HepG2 (cell line): ENCODE measurements around the gene PROX2. TPM values are rescaled to one million over a fixed set of nuclear protein-coding genes. Genes with fewer than 3 reads are reported as not detected.
A peak's percentile ranks its signal among the peaks of the same experiment; 100 is the strongest.

Experiments
- ARID2 ChIP-seq: sonication (generic); formaldehyde crosslinking; IDR thresholded peaks from 2 replicates; pipeline ENCODE4 v1.8.1; 2022; ENCODE audit warnings: mild to moderate bottlenecking, missing genetic modification reagents, borderline replicate concordance
- BRCA1 ChIP-seq: sonication (generic); formaldehyde crosslinking; IDR thresholded peaks from 2 replicates; pipeline ENCODE4 v1.4.0; 2020; ENCODE audit warnings: missing genetic modification reagents
- CSRNP1 ChIP-seq: sonication (generic); formaldehyde crosslinking; IDR thresholded peaks from 2 replicates; pipeline ENCODE4 v1.8.1; 2023; ENCODE audit warnings: mild to moderate bottlenecking, missing genetic modification reagents
- DDIT3 ChIP-seq: sonication (generic); formaldehyde crosslinking; IDR thresholded peaks from 2 replicates; pipeline ENCODE4 v1.4.0; 2020; ENCODE audit warnings: mild to moderate bottlenecking, missing genetic modification reagents
- GABPB1 ChIP-seq: IDR thresholded peaks from 2 replicates; pipeline ENCODE4 v1.6.1; 2016; ENCODE audit warnings: mild to moderate bottlenecking, missing genetic modification reagents, moderate library complexity, missing compliant biosample characterization
- GMEB1 ChIP-seq: sonication (generic); formaldehyde crosslinking; IDR thresholded peaks from 2 replicates; pipeline ENCODE4 v1.5.1; 2020; ENCODE audit warnings: missing genetic modification reagents, mild to moderate bottlenecking, borderline replicate concordance
- HNF1B ChIP-seq: sonication (generic); formaldehyde crosslinking; IDR thresholded peaks from 2 replicates; pipeline ENCODE4 v1.5.1; 2020; ENCODE audit warnings: mild to moderate bottlenecking, moderate library complexity, missing genetic modification reagents
- KLF6 ChIP-seq: IDR thresholded peaks from 2 replicates; pipeline ENCODE4 v1.8.0; 2016; ENCODE audit warnings: missing biosample characterization, missing genetic modification reagents
- MAFF ChIP-seq: IDR thresholded peaks from 2 replicates; pipeline ENCODE4 v1.6.1; 2011; ENCODE audit warnings: low read depth, low read length, improper control_type of control experiment
- PLRG1 ChIP-seq: fragments of 450-650 bp; conservative IDR thresholded peaks from 2 replicates; pipeline ENCODE4 v1.6.1; 2016
- PRMT3 ChIP-seq: sonication (generic); formaldehyde crosslinking; IDR thresholded peaks from 2 replicates; pipeline ENCODE4 v1.8.1; 2022; ENCODE audit warnings: low read depth, mild to moderate bottlenecking, moderate library complexity, missing genetic modification reagents, borderline replicate concordance
- SP140L ChIP-seq: sonication (generic); formaldehyde crosslinking; IDR thresholded peaks from 2 replicates; pipeline ENCODE4 v1.4.0; 2020; ENCODE audit warnings: missing genetic modification reagents, borderline replicate concordance
- SUZ12 ChIP-seq: fragments of 150-350 bp; IDR thresholded peaks from 2 replicates; pipeline ENCODE4 v1.6.1; 2014; ENCODE audit warnings: low read depth, low read length
- TBX2 ChIP-seq: sonication (generic); formaldehyde crosslinking; IDR thresholded peaks from 2 replicates; pipeline ENCODE4 v1.5.0; 2020; ENCODE audit warnings: missing genetic modification reagents, mild to moderate bottlenecking, borderline replicate concordance
- ZFP62 ChIP-seq: sonication (generic); formaldehyde crosslinking; IDR thresholded peaks from 2 replicates; pipeline ENCODE4 v1.4.0; 2020; ENCODE audit warnings: missing genetic modification reagents
- ZMYM4 ChIP-seq: sonication (generic); formaldehyde crosslinking; IDR thresholded peaks from 2 replicates; pipeline ENCODE4 v1.8.1; 2023; ENCODE audit warnings: mild to moderate bottlenecking, missing genetic modification reagents
- ZNF280B ChIP-seq: sonication (generic); formaldehyde crosslinking; IDR thresholded peaks from 2 replicates; pipeline ENCODE4 v1.5.0; 2020; ENCODE audit warnings: missing genetic modification reagents, mild to moderate bottlenecking, borderline replicate concordance
- ZNF3 ChIP-seq: IDR thresholded peaks from 2 replicates; pipeline ENCODE4 v1.7.0; 2017; ENCODE audit warnings: inconsistent platforms
- ZNF569 ChIP-seq: sonication (generic); formaldehyde crosslinking; IDR thresholded peaks from 2 replicates; pipeline ENCODE4 v1.5.0; 2020; ENCODE audit warnings: mild to moderate bottlenecking, missing genetic modification reagents, moderate library complexity, borderline replicate concordance
- ZNF740 ChIP-seq: sonication (generic); formaldehyde crosslinking; IDR thresholded peaks from 2 replicates; pipeline ENCODE4 v1.4.0; 2020; ENCODE audit warnings: missing genetic modification reagents
- ZNF780A ChIP-seq: sonication (generic); formaldehyde crosslinking; IDR thresholded peaks from 2 replicates; pipeline ENCODE4 v1.8.0; 2022; ENCODE audit warnings: mild to moderate bottlenecking, missing genetic modification reagents, moderate library complexity
- ZSCAN12 ChIP-seq: sonication (generic); formaldehyde crosslinking; IDR thresholded peaks from 2 replicates; pipeline ENCODE4 v1.9.0; 2021; ENCODE audit warnings: mild to moderate bottlenecking, missing genetic modification reagents
- polyA plus RNA-seq, 8 experiments: library from polyadenylated mRNA; depleted of rRNA in 3 of 8; stranded (reverse) in 7 of 8; unstranded in 1 of 8; fragments of >200 nt; fragmentation: Illumina TruSeq in 4 of 8; extraction: Trizol in 4 of 8; gene quantifications; 2 replicates each; pipeline versions ENCODE4 v1.2.1 to v1.2.3, GENCODE V29; 2011 to 2016; ENCODE audit warnings: low read depth in 4 of 8, missing spikeins in 1 of 8, mixed read lengths in 1 of 8; ENCODE audit not compliant: insufficient read depth in 1 of 8
- total RNA-seq, 5 experiments: library from RNA; depleted of rRNA; stranded (reverse); fragments of >200 nt; fragmentation: Illumina TruSeq; extraction: Trizol; gene quantifications; 2 replicates each; pipeline ENCODE4 v1.2.3, GENCODE V29; 2016; ENCODE audit warnings: low read depth in 1 of 5

Gene PROX2
- total and polyA plus RNA-seq, 2 of the 13 experiments (the other 11 are each of a cell fraction or from before 2014, with no cell fraction given): not detected

GRCh38 chr14:74881431-74882102, 5.6 kb upstream of the PROX2 start, which contains the start of gene DLST (continued):
- TF ChIP-seq ZMYM4 (CRISPR knock-in tag) (peak; percentile 81), ZNF569 (no peak), HNF1B (CRISPR knock-in tag) (peak; percentile 87), ZNF780A (CRISPR knock-in tag) (no peak), GMEB1 (CRISPR knock-in tag) (peak; percentile 63; the same call in 1 of the 2 replicates), ZNF3 (no peak), DDIT3 (0 out of 2 replicates have a peak, but pooled peaks have one; percentile 57), CSRNP1 (peak; percentile 67; the same call in 1 of the 2 replicates), SP140L (CRISPR knock-in tag) (0 out of 2 replicates have a peak, but pooled peaks have one; percentile 41), PRMT3 (CRISPR knock-in tag) (no peak), GABPB1 (CRISPR knock-in tag) (peak; percentile 99), ZNF280B (peak; percentile 69), TBX2 (CRISPR knock-in tag) (peak; percentile 76; the same call in 1 of the 2 replicates), ZNF740 (CRISPR knock-in tag) (no peak), BRCA1 (CRISPR knock-in tag) (no peak), MAFF (no peak), ZFP62 (CRISPR knock-in tag) (no peak), SUZ12 (no peak), KLF6 (CRISPR knock-in tag) (no peak), PLRG1 (no peak), ZSCAN12 (CRISPR knock-in tag) (no peak), ARID2 (no peak)
